Measurements from ENCODE around the gene DMBX1. TPM values are rescaled to one million over a fixed set of nuclear protein-coding genes. Genes with fewer than 3 reads are reported as not detected.

Gene DMBX1
- total and polyA plus RNA-seq, 9 of the 15 experiments (the other 6 are each of a cell fraction or from before 2014, with no cell fraction given), result 0.25 to 4.3 (median 1.0) TPM

DNA sequence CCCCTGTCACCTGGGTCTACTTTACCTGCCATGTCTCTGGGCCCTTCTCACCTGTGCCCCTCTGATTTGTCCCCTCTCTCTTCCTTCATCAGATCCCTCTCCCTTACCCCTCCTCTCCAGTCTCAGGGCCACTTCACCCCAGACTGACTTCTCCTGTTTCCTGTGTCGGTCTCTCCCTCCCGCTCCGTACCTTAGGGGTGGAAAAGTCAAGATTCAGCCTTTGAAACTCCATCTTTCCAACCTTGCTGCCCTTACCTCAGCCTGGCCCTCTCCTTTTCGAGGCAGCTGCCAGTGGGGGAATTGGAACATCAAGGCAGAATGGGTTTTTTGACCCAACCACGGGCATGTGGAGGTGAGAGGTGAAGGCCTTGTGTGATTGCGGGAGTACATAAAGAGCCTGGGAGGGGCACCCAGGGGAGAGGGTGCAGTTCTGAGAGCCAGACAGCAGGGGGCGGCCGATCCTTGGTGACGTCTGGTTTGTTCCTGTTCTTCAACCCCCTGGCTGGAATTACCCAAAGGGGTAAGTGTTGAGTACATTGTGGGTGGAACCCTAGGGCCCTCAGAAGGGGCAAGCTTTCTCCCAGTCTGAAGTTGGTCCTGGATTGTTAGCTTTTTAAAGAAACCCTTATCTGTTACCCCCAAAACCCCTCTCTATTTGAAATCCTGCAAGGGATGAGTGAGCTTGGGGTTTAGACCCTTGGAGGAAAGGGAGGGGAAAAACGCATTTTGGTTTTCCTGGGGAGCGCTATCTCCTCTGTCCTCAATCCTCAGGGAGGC is 12.3 kb upstream of the DMBX1 start (continued):
- TF ChIP-seq, protein P1, sequence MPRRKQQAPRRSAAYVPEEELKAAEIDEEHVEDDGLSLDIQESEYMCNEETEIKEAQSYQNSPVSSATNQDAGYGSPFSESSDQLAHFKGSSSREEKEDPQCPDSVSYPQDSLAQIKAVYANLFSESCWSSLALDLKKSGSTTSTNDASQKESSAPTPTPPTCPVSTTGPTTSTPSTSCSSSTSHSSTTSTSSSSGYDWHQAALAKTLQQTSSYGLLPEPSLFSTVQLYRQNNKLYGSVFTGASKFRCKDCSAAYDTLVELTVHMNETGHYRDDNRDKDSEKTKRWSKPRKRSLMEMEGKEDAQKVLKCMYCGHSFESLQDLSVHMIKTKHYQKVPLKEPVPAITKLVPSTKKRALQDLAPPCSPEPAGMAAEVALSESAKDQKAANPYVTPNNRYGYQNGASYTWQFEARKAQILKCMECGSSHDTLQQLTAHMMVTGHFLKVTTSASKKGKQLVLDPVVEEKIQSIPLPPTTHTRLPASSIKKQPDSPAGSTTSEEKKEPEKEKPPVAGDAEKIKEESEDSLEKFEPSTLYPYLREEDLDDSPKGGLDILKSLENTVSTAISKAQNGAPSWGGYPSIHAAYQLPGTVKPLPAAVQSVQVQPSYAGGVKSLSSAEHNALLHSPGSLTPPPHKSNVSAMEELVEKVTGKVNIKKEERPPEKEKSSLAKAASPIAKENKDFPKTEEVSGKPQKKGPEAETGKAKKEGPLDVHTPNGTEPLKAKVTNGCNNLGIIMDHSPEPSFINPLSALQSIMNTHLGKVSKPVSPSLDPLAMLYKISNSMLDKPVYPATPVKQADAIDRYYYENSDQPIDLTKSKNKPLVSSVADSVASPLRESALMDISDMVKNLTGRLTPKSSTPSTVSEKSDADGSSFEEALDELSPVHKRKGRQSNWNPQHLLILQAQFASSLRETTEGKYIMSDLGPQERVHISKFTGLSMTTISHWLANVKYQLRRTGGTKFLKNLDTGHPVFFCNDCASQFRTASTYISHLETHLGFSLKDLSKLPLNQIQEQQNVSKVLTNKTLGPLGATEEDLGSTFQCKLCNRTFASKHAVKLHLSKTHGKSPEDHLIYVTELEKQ (CRISPR knock-in tag; IDR thresholded peaks at IDR 0.05), result no peak
- TF ChIP-seq, protein P2, sequence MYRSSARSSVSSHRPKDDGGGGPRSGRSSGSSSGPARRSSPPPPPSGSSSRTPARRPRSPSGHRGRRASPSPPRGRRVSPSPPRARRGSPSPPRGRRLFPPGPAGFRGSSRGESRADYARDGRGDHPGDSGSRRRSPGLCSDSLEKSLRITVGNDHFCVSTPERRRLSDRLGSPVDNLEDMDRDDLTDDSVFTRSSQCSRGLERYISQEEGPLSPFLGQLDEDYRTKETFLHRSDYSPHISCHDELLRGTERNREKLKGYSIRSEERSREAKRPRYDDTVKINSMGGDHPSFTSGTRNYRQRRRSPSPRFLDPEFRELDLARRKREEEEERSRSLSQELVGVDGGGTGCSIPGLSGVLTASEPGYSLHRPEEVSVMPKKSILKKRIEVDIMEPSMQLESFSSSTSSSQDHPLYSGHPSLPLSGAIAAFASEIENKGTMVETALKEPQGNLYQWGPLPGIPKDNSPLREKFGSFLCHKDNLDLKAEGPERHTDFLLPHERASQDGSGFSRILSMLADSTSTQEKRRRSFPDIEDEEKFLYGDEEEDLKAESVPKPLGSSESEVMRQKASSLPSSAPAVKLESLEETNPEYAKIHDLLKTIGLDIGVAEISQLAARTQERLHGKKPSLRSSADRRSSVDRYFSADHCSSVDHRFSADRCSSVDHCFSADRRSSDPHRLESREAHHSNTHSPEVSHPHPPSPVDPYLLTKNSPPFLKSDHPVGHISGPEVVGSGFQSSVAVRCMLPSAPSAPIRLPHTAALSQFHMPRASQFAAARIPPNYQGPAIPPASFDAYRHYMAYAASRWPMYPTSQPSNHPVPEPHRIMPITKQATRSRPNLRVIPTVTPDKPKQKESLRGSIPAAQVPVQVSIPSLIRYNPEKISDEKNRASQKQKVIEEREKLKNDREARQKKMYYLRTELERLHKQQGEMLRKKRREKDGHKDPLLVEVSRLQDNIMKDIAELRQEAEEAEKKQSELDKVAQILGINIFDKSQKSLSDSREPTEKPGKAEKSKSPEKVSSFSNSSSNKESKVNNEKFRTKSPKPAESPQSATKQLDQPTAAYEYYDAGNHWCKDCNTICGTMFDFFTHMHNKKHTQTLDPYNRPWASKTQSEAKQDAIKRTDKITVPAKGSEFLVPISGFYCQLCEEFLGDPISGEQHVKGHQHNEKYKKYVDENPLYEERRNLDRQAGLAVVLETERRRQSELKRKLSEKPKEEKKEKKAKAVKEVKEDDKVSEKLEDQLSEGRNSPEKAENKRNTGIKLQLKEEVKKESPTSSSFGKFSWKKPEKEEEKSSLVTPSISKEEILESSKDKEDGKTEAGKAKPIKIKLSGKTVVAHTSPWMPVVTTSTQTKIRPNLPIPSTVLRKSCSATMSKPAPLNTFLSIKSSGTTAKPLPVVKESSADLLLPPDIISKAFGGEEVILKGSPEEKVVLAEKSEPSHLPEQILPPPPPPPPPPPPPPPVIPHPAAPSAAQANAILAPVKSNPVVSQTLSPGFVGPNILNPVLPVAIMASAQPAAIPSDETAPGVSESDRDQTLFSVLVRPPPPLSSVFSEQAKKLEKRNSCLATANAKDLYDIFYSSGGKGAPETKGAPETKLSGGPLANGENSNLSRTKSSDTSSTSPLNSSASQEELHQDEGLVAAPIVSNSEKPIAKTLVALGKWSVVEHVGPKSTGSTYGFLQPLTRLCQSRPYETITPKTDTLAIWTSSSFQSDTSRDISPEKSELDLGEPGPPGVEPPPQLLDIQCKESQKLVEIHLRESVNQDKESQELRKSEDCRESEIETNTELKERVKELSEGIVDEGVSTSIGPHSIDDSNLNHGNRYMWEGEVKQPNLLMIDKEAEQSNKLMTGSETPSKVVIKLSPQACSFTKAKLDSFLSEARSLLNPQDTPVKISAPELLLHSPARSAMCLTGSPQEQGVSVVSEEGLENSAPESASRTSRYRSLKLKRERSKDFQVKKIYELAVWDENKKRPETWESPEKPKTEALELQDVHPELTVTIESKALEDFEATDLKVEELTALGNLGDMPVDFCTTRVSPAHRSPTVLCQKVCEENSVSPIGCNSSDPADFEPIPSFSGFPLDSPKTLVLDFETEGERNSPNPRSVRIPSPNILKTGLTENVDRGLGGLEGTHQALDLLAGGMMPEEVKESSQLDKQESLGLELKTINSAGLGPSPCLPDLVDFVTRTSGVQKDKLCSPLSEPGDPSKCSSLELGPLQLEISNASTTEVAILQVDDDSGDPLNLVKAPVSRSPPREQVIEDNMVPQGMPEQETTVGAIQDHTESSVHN (IDR thresholded peaks at IDR 0.05; ENCODE audit: borderline replicate concordance in 1 of 2, low read depth in 1 of 2), result no peak
- peak; percentile 14; the same call in 1 of the 2 replicates for TF ChIP-seq CXXC5 (CRISPR knock-in tag; IDR thresholded peaks at IDR 0.05)
- TF ChIP-seq CEBPG (CRISPR knock-in tag; IDR thresholded peaks at IDR 0.05), result 0 out of 2 replicates have a peak, but pooled peaks have one; percentile 6
- TF ChIP-seq CEBPG (tag; conservative IDR thresholded peaks at IDR 0.05 in 1 of 2, IDR thresholded peaks at IDR 0.05 in 1 of 2), result no peak
- peak; percentile 98 for TF ChIP-seq ARID2 (IDR thresholded peaks at IDR 0.05)
- peak; percentile 74 for TF ChIP-seq RBM39 (optimal IDR thresholded peaks at IDR 0.05; ENCODE audit: low read depth, low read length)
- TF ChIP-seq, protein P3, sequence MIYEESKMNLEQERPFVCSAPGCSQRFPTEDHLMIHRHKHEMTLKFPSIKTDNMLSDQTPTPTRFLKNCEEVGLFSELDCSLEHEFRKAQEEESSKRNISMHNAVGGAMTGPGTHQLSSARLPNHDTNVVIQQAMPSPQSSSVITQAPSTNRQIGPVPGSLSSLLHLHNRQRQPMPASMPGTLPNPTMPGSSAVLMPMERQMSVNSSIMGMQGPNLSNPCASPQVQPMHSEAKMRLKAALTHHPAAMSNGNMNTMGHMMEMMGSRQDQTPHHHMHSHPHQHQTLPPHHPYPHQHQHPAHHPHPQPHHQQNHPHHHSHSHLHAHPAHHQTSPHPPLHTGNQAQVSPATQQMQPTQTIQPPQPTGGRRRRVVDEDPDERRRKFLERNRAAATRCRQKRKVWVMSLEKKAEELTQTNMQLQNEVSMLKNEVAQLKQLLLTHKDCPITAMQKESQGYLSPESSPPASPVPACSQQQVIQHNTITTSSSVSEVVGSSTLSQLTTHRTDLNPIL (CRISPR knock-in tag; IDR thresholded peaks at IDR 0.05), result no peak
- TF ChIP-seq SIN3B (IDR thresholded peaks at IDR 0.05; ENCODE audit: low read depth), result no peak
- TF ChIP-seq YY1 (IDR thresholded peaks at IDR 0.05; ENCODE audit: borderline replicate concordance in 1 of 3, control insufficient read depth in 1 of 3, extremely low read depth in 1 of 3, insufficient read depth in 3 of 3, insufficient read length in 1 of 3, insufficient replicate concordance in 2 of 3, low read depth in 1 of 3, low read length in 2 of 3), result no peak
